ENCODE results near the gene SETBP1. TPM values are rescaled to one million over a fixed set of nuclear protein-coding genes. Genes with fewer than 3 reads are reported as not detected.

Gene SETBP1
- total and polyA plus RNA-seq, 2 of the 13 experiments (the other 11 are each of a cell fraction or from before 2014, with no cell fraction given), result 0.18 to 0.65 TPM

DNA sequence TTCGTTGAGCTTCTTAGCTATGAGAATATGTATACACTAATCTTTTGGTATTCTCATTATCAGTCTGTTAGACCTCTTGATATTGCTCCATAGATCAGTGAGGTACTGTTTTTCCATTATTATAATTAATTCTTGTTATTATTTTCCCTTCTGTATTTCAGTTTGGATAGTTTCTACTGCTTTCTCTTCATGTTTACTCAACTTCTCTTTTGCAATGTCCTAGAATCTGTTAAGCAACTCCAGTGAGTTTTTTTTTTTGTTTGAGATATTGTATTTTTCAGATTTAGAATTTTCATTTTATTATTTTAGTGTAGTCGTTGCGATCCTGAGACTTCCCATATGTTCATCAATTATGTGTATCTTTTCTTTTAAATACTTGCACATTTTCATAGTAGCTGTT lies 260.8 kb downstream of the SETBP1 start:
- Histone ChIP-seq H3K27me3 (ENCODE audit: control insufficient read depth in 1 of 2, insufficient read depth in 2 of 2, low read length in 2 of 2) (no peaks in the 10 kb centered on the region), H3K36me3 (replicated peaks in 1 of 2; ENCODE audit: control insufficient read depth in 1 of 2, insufficient read depth in 2 of 2, low read length in 2 of 2) (no peaks in the 10 kb centered on the region), H3K4me3 (replicated peaks in 1 of 3; ENCODE audit: insufficient read depth in 1 of 3, low read depth in 2 of 3, low read length in 3 of 3) (no peak overlapping the region), H3K79me2 (ENCODE audit: insufficient read depth, low read length) (no peaks in the 10 kb centered on the region), H3K9ac (ENCODE audit: insufficient read depth, low read depth, low read length) (no peak overlapping the region), H3K4me2 (ENCODE audit: low read depth, low read length) (no peak overlapping the region), H3K4me1 (ENCODE audit: insufficient read depth, low read length) (no peaks in the 10 kb centered on the region), H3K9me3 (ENCODE audit: low read length) (no peaks in the 10 kb centered on the region), H3K27ac (ENCODE audit: extremely low read length, insufficient read depth, low read length) (no peak overlapping the region), H4K20me1 (ENCODE audit: insufficient read depth, low read length) (no peaks in the 10 kb centered on the region), H2AFZ (ENCODE audit: low read length) (no peak overlapping the region)
- in situ Hi-C loops (cut with HindIII; ENCODE audit: extremely low pct_ligation_motif_present, low pct_unique_long_range_greater_than_20kb), result no loop called here
- ATAC-seq, result no peak
- ChIA-PET CTCF (ENCODE audit: low intra/inter-chr PET ratio, low total read pairs) (no interaction called here), POLR2A (no interaction called here)
- WGBS (ENCODE audit: low lambda C conversion rate), result 29% methylated on average over 3 of the region's 3 CpGs
- TF ChIP-seq, protein P1, sequence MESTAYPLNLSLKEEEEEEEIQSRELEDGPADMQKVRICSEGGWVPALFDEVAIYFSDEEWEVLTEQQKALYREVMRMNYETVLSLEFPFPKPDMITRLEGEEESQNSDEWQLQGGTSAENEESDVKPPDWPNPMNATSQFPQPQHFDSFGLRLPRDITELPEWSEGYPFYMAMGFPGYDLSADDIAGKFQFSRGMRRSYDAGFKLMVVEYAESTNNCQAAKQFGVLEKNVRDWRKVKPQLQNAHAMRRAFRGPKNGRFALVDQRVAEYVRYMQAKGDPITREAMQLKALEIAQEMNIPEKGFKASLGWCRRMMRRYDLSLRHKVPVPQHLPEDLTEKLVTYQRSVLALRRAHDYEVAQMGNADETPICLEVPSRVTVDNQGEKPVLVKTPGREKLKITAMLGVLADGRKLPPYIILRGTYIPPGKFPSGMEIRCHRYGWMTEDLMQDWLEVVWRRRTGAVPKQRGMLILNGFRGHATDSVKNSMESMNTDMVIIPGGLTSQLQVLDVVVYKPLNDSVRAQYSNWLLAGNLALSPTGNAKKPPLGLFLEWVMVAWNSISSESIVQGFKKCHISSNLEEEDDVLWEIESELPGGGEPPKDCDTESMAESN (CRISPR knock-in tag; conservative IDR thresholded peaks at IDR 0.05), result no peak
- TF ChIP-seq SMC3 (IDR thresholded peaks at IDR 0.05; ENCODE audit: low read length) (no peak), MAFG (CRISPR knock-in tag; IDR thresholded peaks at IDR 0.05) (no peak), ZNF782 (CRISPR knock-in tag; IDR thresholded peaks at IDR 0.05; ENCODE audit: borderline replicate concordance) (no peak)
- FAIRE-seq, result no peak
- no peak for DNase-seq (ENCODE audit: low spot score)
- no TSS peak for BruUV-seq (replicated peaks)
- intact Hi-C loops (cut with micrococcal nuclease; ENCODE audit: unreplicated experiment), result no loop called here

DNA sequence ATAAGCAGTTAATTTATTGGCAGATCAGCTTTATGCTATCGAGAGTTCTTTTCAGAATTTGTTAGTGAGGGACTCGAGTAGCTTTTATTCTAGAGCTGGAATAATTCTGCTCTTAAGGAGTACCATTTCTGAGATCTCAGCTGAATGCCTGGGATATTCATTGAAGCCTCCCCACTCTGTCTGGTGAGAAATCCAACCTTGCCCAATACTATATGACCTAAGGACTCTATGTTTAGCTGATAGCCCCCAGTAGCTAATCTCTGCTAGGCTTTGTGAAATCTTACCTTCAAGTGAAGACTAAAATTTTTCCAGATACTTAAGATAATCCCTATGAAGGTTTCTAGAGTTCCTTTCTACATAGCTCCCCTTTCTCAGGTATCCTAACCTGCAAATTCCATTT lies 261.4 kb downstream of the SETBP1 start:
- FAIRE-seq (no peak), DNase-seq (ENCODE audit: low spot score) (no peak), ATAC-seq (no peak)
- in situ Hi-C loops (cut with HindIII; ENCODE audit: extremely low pct_ligation_motif_present, low pct_unique_long_range_greater_than_20kb), result no loop called here
- no peaks in the 10 kb centered on the region for H3K4me1 ChIP-seq (ENCODE audit: insufficient read depth, low read length)
- ChIA-PET POLR2A (no interaction called here), CTCF (ENCODE audit: low intra/inter-chr PET ratio, low total read pairs) (no interaction called here)
- no peaks in the 10 kb centered on the region for H3K79me2 ChIP-seq (ENCODE audit: insufficient read depth, low read length)
- H2AFZ ChIP-seq (ENCODE audit: low read length), result no peak overlapping the region
- no peak overlapping the region for H3K4me3 ChIP-seq (replicated peaks in 1 of 3; ENCODE audit: insufficient read depth in 1 of 3, low read depth in 2 of 3, low read length in 3 of 3)
- 22% methylated on average over 2 of the region's 2 CpGs for WGBS (ENCODE audit: low lambda C conversion rate)
- H3K9ac ChIP-seq (ENCODE audit: insufficient read depth, low read depth, low read length), result no peak overlapping the region
- no peaks in the 10 kb centered on the region for H4K20me1 ChIP-seq (ENCODE audit: insufficient read depth, low read length)
- H3K9me3 ChIP-seq (ENCODE audit: low read length), result no peaks in the 10 kb centered on the region
- H3K27me3 ChIP-seq (ENCODE audit: control insufficient read depth in 1 of 2, insufficient read depth in 2 of 2, low read length in 2 of 2), result no peaks in the 10 kb centered on the region
- no peaks in the 10 kb centered on the region for H3K36me3 ChIP-seq (replicated peaks in 1 of 2; ENCODE audit: control insufficient read depth in 1 of 2, insufficient read depth in 2 of 2, low read length in 2 of 2)
- H3K4me2 ChIP-seq (ENCODE audit: low read depth, low read length), result no peak overlapping the region
- BruUV-seq (replicated peaks), result no TSS peak
- H3K27ac ChIP-seq (ENCODE audit: extremely low read length, insufficient read depth, low read length), result no peak overlapping the region
- intact Hi-C loops (cut with micrococcal nuclease; ENCODE audit: unreplicated experiment), result no loop called here
- TF ChIP-seq ZNF790 (CRISPR knock-in tag; IDR thresholded peaks at IDR 0.05; ENCODE audit: borderline replicate concordance) (no peak), NFE2L2 (IDR thresholded peaks at IDR 0.05; ENCODE audit: low read length) (no peak), MTF2 (CRISPR knock-in tag; IDR thresholded peaks at IDR 0.05; ENCODE audit: borderline replicate concordance) (no peak), ZNF543 (CRISPR knock-in tag; IDR thresholded peaks at IDR 0.05) (no peak), ZMYM2 (CRISPR knock-in tag; IDR thresholded peaks at IDR 0.05) (no peak), ZNF33A (CRISPR knock-in tag; IDR thresholded peaks at IDR 0.05; ENCODE audit: borderline replicate concordance) (no peak), ZNF12 (CRISPR knock-in tag; IDR thresholded peaks at IDR 0.05) (no peak), AKAP8 (CRISPR knock-in tag; IDR thresholded peaks at IDR 0.05) (no peak), BORCS8-MEF2B (CRISPR knock-in tag; IDR thresholded peaks at IDR 0.05) (no peak)
- TF ChIP-seq, protein P2, sequence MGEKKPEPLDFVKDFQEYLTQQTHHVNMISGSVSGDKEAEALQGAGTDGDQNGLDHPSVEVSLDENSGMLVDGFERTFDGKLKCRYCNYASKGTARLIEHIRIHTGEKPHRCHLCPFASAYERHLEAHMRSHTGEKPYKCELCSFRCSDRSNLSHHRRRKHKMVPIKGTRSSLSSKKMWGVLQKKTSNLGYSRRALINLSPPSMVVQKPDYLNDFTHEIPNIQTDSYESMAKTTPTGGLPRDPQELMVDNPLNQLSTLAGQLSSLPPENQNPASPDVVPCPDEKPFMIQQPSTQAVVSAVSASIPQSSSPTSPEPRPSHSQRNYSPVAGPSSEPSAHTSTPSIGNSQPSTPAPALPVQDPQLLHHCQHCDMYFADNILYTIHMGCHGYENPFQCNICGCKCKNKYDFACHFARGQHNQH (CRISPR knock-in tag; IDR thresholded peaks at IDR 0.05), result no peak
- TF ChIP-seq, protein P3, sequence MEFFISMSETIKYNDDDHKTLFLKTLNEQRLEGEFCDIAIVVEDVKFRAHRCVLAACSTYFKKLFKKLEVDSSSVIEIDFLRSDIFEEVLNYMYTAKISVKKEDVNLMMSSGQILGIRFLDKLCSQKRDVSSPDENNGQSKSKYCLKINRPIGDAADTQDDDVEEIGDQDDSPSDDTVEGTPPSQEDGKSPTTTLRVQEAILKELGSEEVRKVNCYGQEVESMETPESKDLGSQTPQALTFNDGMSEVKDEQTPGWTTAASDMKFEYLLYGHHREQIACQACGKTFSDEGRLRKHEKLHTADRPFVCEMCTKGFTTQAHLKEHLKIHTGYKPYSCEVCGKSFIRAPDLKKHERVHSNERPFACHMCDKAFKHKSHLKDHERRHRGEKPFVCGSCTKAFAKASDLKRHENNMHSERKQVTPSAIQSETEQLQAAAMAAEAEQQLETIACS (CRISPR knock-in tag; IDR thresholded peaks at IDR 0.05), result no peak
